Left forelimb (tissue), 1 donor: ENCODE measurements around the gene RPTOR.
A peak's percentile ranks its signal among the peaks of the same experiment; 100 is the strongest.

Source experiments
- DNase-seq: peaks from one replicate; pipeline ENCODE4 v3.0.0-alpha.2; 2018; ENCODE audit warnings: low spot score

The RPTOR gene

DNA sequence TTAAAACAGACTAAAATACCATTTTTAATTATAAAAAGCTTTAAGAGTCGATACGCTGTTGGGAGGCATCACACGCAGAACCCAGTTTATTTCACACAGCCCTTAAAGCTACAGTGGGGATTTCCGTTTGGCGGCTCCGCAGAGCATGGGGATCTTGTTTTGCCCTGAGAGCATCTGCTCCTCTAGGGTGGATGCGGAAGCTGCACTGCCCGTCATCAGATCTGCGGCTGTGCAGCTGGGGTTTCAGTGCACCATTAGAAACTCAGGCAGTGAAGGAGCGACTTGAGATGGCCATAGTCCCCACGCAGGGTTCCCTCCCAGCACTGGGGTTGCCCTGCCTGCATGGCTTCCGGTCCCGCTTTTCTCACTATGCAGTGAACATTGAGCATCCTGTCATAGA, 384.8 kb downstream of the RPTOR start:
- no peak for DNase-seq

DNA sequence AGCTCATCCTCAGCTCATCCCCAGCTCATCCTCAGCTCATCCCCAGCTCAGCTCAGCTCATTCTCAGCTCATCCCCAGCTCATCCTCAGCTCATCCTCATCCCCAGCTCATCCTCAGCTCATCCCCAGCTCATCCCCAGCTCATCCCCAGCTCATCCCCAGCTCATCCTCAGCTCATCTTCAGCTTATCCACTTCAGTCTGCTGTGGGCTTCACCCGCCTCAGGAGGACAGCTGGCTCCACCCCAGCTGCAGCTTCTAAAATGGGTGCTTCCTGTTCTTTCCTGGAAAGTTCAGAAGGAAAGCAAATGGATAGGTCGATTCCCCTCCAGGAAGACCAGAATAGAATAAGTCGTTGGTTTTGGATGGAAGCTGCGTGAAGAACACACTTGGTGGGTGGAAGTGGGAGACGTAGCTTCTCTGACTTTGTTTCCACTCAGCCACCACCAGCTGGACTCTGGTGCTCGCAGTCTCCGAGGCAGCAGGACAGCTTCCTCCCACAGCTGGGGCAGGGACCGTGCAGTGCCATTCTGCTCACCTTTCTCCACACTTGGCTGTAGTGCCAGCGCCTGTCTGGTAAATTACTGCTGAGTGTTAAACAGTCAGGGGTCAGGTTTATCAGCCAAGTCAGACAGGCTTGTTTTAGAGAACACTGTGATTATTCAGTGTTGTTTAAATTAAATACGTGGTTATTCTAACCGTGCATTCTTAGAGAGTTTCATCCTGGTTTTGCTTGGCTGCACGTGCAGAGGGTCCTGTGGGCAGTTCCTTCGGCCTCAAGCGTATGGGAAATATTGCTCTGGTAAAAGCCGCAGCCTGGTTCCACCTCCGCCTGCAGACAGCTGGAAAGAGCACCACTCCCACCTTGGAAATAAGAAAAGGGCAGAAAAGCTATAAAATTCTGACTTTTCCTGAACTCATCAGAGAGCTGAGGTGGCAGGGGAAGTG, 386.0 kb downstream of the RPTOR start:
- DNase-seq, result no peak

DNA sequence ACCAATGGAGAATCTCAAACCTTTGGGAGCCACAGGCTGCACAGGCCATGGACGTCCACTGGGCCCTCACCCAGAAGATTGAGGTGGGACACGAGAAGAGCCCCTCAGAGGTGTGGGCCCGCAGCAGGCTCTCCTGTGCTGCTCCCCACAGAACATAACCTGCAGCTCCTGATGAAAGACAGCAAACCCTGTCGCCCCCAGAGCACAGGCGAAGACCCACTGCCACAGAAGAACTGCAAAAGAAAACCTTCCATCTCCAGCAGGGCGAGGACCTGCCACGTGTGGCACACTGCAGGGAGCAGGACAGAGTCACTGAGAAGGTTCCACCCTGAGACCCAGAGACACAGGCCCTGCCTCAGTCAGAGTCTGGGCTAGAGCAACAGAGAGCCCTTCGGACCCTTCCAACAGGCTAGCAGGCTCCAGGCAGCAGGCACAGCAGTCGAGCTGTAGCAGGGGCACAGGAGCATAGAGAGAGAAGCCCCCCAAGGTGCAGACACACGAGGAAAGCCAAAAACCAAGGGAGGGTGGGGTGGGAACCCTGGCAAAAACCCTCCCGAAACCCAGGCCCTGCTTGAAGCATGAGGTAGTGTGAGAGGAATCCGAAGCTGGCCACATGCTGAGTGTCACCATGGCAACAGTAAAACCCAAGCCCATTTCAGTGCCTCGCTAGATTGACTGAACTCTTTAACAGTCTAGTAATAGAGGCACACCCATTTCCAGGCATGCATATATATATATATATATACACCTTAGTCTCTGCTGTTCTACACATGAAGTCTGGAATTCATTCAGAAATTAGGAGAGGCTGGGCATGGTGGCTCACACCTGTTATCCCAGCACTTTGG, 387.0 kb downstream of the RPTOR start:
- no peak for DNase-seq

DNA sequence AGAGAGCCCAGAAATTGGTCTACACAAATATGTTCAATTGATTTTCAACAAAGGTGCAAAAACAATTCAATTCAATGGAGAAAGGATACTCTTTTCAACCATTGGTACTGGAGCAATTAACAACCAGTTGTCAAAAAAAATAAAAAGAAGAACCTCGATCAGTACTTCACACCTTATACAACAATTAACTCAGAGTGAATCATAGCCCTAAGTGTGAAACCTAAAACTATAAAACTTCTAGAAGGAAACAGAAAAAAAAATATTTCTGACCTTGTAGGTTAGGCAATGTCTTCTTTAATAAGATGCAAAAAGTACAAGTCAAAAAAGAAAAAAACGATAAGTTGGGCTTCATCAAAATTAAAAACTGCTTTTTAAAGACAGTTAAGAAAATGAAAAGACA, 390.9 kb downstream of the RPTOR start:
- no peak for DNase-seq

DNA sequence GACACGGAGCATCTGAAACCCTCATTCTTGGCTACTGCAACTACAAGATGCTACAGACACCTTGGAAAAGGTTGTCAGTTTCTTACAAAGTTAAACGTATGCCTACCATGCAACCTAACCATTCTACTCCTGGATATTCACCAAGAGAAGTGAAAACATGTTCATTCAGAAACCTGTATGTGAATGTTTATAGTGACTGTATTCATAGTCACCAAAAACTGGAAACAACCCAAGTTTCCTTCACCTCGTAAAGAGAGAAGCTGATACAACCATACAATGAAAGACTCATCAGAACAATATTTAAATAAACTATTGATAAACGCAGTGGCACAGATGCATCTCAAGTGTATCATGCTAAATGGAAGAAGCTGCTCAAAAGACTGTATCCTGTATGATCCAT, 391.6 kb downstream of the RPTOR start:
- no peak for DNase-seq

DNA sequence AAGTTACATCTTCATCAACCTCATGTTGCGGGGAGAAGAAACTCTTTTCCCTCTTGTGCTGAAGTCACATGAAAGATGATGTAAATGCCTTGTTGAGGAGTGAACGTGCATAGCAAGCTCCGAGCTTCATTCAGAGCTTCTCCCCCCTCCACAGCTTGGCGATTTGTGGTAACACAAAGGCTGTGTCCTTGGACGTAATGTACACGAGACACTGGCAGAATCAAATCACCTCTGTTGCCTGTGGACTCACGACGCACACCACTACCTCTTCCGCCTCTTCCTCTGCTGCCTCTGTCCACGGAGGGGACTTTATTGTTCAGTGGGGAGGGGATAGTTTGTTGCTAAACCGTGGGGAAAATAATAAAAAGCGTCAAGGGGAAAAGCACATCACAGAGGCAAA, 392.1 kb downstream of the RPTOR start:
- no peak for DNase-seq

DNA sequence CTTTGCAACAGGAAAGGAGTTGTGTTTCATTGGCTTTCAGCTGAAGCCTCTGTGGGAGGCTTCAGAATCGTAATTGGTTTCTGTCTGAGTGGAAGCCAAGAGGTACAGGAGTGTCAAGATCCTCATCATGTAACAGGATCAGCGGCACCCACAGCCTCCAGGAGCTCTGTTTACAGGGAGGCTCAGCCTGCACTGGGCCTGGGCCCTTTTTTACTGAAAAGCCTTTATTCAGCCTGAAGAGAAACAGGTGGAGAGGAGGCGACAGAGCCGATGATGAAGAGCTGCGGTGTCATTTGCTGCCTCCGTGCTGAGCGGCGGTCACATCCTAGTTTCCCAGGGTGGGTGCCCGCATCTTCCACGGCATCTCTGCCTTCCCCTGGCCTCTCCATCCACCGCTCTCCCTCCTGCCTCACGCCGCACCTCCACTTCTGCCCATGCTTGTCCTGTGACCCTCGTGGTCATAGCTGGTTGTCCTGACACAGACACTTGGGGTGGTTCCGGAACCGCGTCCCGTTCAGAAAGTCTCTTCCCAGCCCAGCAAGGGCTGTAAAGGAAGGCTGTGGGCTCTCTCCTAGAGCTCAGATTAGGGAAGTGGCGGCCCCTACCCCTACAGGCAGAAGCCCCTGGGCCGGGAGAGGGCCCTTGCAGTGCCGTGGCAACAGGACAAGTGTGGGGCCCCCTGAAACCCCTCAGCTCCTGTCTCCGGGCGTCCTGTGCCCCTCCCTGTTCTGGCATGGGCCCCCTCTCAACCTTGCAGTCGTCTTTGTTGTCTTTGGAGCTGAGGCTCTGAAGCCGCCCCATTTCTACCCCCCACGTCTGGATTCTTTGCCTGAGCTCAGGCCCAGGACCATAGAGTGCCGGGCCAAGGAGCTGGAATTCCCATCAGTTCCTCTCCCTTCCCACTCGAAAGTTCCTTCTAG, 393.1 kb downstream of the RPTOR start:
- no peak for DNase-seq

DNA sequence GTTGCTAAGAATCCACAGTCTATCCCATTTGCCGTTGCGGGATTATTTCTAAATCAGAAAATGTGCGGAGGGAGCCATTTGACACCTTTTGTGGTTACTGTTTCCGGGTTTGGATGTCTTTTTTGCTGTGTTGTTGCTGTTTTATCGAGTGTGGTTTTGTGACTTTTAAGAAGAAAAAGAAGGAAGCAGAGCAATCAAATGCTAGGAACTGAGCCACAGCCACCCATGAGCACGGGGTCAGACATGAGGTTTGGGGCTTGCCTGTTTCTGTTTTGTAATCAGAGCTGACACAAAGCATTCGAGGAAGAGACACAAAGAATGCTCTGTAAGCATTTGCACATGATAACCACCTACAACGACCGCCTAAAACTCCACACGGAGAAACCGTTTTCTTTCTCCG, 393.9 kb downstream of the RPTOR start:
- no peak for DNase-seq

DNA sequence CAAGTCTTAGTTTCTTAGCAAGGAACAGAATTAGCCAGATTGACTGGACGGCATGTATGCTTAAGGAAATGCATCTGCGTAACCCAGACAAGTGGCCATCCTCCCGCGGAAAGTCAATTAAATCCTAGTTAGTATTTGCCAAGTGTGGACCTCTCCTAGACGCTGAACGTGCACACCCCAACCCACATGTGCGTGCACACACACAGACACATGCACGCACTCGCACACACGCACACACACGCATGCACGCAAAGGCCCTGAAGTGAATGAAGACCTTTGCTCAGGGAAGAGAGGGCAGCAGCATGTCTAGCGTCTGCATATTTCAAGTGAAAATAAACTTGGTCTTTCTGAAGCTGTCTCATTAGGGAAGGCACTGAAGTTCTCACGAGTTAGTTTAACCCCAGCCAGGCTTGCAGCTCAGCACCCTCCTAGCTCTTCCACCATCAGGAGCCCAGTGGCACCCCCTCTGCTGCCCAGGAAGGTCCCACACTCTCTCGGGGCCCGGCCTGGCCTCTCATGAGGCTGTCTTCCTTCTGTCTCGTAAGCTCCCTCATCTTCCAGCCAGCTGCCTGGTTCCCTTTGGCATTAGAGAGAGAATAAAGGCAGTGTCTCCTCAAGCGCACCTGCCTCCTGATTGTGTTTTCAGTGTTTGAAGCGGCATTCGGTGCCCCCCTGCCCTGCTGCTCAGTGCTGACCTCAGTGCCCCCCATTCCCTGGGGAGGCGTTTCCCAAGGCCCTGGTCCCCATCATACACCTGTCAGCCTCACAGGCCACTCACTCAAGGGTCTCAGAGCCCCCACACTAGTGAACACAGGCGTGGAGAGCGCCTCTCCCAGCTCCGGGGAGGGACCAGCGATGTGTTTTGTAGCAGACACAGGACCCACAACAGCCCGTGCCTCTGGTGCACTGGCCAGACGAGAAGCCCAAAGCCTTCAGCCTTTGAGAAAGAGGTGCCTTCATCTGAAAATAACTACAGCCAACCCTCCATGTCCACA, 394.8 kb downstream of the RPTOR start:
- DNase-seq, result no peak

DNA sequence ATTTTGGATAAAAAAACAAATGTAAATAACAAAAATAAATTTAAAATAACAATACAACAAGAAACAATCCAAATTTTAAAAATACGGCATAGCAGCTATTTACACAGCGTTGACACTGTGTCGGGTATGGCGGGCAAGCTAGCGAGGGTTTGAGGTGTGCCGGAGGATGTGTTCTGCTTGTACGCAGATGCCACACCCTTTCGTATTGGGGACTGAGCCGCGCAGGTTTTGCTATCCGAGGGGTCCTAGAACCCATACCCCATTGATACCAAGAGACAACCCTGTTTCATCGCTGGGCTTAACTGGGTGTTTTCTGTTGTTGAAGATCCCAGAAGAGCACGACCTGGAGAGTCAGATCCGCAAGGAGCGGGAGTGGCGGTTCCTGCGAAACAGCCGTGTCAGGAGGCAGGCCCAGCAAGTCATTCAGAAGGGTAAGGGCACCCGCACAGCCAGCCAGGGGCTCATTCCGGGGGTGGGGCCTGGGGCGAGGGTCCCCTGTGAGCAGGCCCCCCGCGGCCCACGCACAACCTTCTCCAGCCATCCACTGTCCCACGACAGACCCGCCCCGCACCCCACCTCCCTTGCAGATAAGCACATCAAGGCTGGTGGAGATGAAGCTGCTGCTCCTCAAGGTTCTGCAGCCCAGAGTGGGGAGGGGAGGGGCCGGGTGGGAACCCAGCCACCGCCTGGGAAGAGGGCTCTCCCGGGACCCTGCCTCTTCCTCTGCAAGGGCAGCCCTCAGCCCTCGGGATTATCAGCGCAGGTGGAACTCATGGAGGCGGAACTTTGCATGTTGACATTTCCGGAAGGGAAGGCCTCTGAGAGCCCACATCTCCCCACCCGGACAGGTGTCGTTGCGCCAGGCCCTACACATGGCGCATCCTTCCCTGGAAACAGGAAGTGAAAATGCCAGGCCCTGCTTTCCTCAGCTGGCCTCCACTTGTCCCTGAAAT, 395.8 kb downstream of the RPTOR start:
- DNase-seq, result no peak

DNA sequence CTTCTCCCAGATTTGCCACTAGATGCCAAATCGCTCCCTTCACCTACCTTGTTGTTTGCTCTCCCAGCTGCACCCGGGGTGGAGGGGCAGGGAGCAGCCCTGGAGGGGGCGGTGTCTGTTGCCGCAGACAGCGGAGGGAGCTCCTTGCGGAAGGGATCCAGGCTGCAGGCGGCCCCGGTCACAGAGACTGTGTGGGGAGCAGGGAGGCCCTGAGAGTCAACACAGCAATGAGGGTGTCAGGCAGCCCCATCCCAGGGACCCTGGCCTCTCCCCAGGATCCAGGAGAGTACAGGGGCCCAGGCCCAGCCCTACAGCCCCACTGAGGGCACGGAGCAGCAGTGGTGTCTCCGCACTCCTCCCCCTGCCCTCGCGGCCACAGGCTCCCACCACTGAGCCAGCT, 396.5 kb downstream of the RPTOR start:
- no peak for DNase-seq

DNA sequence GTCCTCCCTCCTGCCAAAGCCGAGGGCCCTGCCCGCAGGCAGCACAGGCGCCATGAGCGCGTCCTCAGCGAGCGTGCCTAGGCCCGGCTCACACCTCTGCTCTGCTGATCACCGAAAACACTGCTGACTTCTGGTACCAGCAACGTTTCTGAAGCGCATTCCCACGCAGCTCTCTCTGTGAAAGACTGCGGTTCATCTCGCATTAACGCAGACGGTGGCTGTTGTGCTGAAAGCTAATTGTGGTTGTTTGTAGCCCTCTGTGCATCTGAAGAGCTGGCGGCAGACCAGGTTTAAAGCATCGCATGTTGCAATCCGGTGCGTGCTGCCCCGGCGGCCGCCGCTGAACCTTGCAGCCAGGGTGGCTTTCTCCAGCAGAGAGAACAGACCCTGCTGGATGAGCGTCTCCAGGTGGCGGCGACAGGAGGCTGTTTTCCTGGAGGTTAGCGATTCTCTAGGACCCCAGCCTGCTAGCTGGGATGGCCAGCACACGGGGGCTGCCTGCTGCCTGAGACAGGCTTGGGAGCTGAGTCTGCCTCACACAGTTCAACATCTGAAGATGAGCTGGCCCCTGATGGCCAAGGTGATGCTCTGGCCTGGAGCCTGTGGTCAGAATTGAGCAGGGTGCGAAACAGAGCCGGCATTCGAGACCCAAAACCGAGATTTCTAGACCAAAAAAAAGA, 397.2 kb downstream of the RPTOR start:
- no peak for DNase-seq

DNA sequence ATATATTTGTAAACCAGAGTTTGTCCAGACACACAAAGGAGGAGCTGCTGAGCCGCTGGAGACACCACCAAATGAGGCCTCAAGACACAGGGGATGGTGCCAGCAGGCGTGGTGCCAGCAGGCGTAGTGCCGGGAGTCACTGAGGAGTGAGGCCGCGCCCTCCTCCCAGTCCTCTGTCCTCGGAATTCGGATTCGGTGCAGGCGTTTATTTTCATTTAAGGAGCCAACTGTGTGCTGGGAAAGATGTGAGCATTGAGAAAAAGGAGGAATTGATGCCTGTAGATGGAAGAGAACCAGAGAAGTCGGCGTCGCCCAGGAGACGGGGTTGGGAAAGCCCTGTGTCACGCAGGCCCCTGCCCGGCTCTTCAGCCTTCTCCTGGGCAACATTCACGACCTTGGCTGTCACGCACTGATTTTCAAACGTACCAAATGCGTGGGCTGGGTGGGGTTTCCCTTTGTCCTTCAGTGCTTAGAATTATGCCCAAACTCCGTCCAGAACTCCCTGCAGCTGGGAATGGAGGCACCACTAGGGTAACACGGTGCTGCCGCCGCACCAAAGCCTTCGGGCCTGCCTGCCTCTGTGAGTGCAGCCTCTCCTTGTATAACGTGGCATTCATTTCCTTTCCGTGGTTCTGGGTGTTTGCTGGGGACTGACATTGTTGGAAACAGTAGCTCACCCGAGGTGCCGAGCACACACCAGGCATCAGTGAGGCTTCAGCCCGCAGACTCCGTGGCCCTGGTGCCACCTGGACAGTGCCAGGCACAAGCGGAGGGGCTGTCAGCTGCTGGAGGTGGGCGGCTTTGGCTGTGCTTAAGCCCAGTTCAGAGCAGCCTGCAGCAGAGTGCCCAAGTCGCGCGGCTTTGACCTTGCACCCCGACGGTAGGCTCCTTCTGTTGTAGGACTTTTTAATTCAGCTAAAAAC, 398.0 kb downstream of the RPTOR start:
- DNase-seq, result peak; percentile 93

DNA sequence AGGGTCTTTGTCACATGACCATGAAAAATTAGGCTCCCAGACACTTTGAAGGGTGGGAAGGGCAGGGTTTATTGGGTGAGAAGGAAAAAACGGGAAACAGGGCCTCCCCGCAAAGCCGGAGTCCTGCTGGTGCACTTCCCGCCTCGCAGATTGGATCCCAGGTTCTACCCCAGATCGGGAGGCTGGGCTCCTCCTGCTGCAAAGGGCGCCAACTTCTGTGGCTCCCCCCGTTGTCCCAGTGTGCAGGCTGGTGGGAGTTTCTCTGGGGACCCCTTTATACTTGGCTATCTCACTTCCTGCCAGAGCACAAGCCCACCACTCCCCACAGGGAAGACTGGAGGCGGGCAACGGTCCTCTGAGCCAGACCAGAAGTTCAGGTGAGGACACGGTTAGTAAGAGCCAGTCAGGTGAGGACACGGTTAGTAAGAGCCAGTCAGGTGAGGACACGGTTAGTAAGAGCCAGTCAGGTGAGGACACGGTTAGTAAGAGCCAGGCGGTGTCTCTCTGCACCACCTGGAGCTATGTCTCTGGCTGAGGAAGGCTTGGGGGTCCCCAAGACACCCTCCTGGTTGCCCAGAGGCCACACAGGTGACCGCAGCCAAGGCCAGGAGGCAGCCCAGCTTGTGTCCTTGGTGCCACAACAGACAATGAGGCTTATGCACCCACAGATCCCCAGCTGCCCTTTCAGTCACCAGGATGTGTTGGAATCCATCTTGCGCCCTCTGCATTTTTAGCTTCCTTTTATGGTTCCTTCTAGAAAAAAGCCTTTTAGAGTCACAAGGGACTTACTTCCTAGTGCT, 398.9 kb downstream of the RPTOR start:
- no peak for DNase-seq

DNA sequence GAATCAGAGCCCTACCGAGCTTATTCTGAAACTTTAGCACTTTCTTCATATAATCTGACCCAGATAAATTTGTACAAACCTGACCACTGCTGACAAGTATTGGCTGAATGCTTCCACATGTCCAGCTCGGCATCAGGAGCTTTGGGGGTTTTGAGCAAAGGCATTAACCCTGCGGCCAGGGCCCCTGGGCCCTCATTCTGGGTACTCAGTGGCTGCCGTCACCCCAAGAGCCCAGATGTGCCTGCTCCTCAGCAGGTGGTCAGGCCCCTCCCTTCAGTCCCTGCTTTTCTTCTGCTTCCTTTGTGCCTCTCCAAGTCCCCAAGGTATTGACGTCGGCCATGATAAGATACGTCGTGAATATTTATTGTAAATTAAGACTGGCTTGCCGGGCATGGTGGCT, 399.7 kb downstream of the RPTOR start:
- no peak for DNase-seq

DNA sequence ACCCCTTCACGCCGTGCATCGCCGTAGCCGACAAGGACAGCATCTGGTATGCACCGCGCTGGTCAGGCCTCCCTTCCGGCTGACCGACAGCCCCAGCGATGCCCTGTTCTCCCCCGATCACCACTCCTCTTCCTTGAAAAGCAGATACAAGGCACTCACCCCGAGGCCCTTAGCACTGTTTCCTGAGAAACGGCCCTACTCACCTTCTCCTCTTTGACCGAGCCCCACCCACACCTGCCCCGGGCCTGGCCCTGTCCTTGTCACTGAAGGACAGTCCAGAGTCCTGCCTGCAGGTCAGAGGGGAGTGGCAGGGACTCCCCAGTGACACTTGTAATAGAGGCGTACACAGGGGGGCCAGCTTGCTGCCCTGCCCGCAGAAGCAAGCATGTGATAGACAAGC, 401.1 kb downstream of the RPTOR start:
- DNase-seq, result no peak

DNA sequence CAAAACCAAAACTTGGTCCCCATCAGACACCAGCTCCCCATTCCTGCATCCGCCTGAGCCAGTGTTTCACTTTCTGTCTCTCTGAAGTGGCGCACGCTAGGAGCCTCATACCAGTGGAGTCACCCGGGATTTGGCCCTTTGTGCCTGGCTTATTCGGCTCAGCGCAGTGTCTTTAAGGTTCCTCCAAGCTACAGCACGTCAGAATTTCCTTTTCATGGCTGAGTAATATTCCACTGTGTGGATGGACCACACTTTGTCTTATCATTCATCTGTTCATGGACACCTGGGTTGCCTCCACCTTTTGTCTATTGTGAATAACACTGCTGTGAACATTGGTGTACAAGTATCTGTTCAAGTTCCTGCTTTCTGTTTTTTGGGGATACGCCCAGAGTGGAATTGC, 401.8 kb downstream of the RPTOR start:
- DNase-seq, result no peak
